ENCODE results near the gene THADA. TPM values are rescaled to one million over a fixed set of nuclear protein-coding genes. Genes with fewer than 3 reads are reported as not detected.

THADA gene
- total RNA-seq, 1 experiment from 2014 or later: 20.1 TPM

GRCh38 chr2:43379494-43379893, 216.3 kb downstream of the THADA start:
- Histone ChIP-seq H2AK5ac (ENCODE audit: insufficient read length, low read length) (no peak overlapping the region), H3K4ac (ENCODE audit: low read depth, low read length) (no peak overlapping the region), H3K9me3 (ENCODE audit: control insufficient read depth, low read depth, low read length) (no peaks in the 10 kb centered on the region), H2AFZ (ENCODE audit: low read length) (no peak overlapping the region), H4K8ac (replicated peaks; ENCODE audit: insufficient read length, low read depth, low read length) (no peak overlapping the region), H2BK15ac (ENCODE audit: low read depth, low read length) (no peak overlapping the region), H2BK120ac (ENCODE audit: low read depth, low read length, poor library complexity, severe bottlenecking) (no peak overlapping the region), H3K27me3 (ENCODE audit: insufficient read depth, low read length) (no peaks in the 10 kb centered on the region), H3K23ac (ENCODE audit: insufficient read length, low read depth, low read length) (no peak overlapping the region), H3K4me1 (ENCODE audit: insufficient read depth, low read length) (no peaks in the 10 kb centered on the region), H4K5ac (ENCODE audit: insufficient read length, low read depth, low read length) (no peak overlapping the region), H3T11ph (ENCODE audit: low read length) (no peak overlapping the region), H3K4me2 (ENCODE audit: insufficient read depth, insufficient read length, low read length) (no peak overlapping the region), H3K56ac (ENCODE audit: insufficient read length, low read depth, low read length) (no peak overlapping the region), H3K23me2 (ENCODE audit: insufficient read length, low read depth, low read length, poor library complexity, severe bottlenecking) (no peaks in the 10 kb centered on the region), H3K14ac (ENCODE audit: insufficient read depth, low read length) (no peak overlapping the region), H3K27ac (ENCODE audit: insufficient read length, low read depth, low read length) (no peak overlapping the region), H3K79me2 (ENCODE audit: insufficient read depth, low read length) (no peaks in the 10 kb centered on the region), H3K9ac (ENCODE audit: extremely low read depth, insufficient read length, low read length) (no peak overlapping the region), H2BK20ac (ENCODE audit: low read depth, low read length, poor library complexity, severe bottlenecking) (no peak overlapping the region), H4K91ac (ENCODE audit: insufficient read length, low read depth, low read length) (no peak overlapping the region), H2BK12ac (ENCODE audit: insufficient read length, low read depth, low read length) (no peak overlapping the region), H2BK5ac (ENCODE audit: insufficient read length, low read length) (no peak overlapping the region), H4K20me1 (ENCODE audit: control insufficient read depth, insufficient read depth, insufficient read length) (no peaks in the 10 kb centered on the region), H3K18ac (ENCODE audit: insufficient read length, low read depth, low read length) (no peak overlapping the region), H3K79me1 (ENCODE audit: insufficient read depth, low read depth, low read length, poor library complexity, severe bottlenecking) (no peaks in the 10 kb centered on the region)
- H3K27ac Mint-ChIP-seq: no peak overlapping the region
- H3K4me1 Mint-ChIP-seq: peaks cover 0 to 6% of the 10 kb centered on the region in 2 experiments; a peak in 1 of 4 replicates
- no peaks in the 10 kb centered on the region for H3K36me3 Mint-ChIP-seq (ENCODE audit: insufficient read depth in 1 of 3, low read depth in 3 of 3)
- TF ChIP-seq CTCF (conservative IDR thresholded peaks at IDR 0.05): no peak
- H3K9me3 Mint-ChIP-seq: no peaks in the 10 kb centered on the region
- no peak overlapping the region for H3K4me3 Mint-ChIP-seq
- DNase-seq: no peak
- no peaks in the 10 kb centered on the region for H3K27me3 Mint-ChIP-seq (ENCODE audit: low read depth)
- no CpG with 5 or more reads among the region's 1 CpG for WGBS (ENCODE audit: extremely low coverage, insufficient read length, low lambda C conversion rate)

Measured in H9 (cell line).